ENCODE measurements around the gene GADD45B.

GADD45B gene, protein sequence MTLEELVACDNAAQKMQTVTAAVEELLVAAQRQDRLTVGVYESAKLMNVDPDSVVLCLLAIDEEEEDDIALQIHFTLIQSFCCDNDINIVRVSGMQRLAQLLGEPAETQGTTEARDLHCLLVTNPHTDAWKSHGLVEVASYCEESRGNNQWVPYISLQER

DNA sequence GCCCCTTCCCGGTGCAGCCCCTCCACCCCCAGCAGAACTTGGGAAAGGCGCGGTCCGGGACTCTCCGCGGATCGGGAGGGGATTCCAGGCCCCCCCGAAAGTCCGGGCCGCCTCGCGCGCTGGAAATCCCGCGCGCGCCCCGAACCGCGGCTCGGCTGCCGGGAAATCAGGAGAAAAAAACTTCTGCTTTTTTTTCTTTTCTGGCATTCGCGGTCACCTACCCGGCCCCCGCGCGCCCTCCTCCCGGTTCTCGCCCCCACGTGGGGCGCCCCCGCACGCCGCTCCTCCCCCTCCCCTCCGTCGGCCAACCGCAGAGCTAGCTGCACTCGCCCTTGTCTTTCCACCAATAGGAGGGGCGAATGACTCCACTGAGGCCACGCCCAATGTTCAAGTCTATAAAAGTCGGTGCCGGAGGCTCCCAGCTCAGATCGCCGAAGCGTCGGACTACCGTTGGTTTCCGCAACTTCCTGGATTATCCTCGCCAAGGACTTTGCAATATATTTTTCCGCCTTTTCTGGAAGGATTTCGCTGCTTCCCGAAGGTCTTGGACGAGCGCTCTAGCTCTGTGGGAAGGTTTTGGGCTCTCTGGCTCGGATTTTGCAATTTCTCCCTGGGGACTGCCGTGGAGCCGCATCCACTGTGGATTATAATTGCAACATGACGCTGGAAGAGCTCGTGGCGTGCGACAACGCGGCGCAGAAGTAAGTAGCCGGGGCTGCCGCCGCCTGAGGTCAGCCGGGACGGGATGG is at the start of gene GADD45B:
GADD45B (plus strand) TSS at position 426 of the 749 bp plus-strand sequence; CDS start at position 658, 232 bp downstream.
- DNase-seq: peak; percentile 95

DNA sequence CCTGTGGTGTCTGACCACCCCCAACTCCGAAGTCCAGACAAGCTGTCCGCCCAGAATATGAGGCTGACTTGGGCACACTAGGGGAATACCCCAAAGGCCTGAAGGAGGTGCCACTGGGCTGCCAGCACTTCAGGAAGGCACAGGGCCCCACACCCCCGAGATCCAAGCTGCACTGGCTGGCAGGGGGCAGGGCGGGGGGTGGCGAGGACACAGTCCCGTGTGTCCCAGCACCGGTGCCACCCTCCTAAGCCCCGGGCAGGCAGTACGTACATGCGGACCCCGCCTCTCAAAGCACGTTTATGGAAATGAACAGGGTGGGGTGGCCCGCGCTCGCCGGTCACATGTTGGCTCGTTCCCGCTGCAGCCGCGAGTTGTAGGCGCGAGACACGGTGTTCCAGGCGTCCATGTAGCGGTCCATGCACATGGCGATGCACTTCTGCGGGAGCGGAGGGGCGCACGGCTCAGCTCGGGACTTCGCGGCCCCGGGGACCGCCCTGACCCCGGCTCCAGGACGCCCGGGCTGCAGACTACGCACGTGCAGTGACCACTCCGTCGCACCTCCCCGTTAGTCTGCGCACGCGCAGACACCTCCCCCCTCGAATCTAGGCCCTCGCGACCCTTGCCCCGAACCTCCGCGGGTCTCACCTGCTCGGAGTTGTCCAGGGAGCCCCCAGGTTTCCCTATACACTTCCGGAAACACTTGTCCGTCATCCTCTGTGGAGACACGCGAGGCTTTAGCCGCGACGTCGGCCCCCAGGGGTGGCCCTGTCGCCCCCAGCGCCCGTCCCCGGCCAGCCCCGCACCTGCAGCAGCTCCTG is 49.1 kb upstream of the GADD45B start:
- peak; percentile 43 for DNase-seq

DNA sequence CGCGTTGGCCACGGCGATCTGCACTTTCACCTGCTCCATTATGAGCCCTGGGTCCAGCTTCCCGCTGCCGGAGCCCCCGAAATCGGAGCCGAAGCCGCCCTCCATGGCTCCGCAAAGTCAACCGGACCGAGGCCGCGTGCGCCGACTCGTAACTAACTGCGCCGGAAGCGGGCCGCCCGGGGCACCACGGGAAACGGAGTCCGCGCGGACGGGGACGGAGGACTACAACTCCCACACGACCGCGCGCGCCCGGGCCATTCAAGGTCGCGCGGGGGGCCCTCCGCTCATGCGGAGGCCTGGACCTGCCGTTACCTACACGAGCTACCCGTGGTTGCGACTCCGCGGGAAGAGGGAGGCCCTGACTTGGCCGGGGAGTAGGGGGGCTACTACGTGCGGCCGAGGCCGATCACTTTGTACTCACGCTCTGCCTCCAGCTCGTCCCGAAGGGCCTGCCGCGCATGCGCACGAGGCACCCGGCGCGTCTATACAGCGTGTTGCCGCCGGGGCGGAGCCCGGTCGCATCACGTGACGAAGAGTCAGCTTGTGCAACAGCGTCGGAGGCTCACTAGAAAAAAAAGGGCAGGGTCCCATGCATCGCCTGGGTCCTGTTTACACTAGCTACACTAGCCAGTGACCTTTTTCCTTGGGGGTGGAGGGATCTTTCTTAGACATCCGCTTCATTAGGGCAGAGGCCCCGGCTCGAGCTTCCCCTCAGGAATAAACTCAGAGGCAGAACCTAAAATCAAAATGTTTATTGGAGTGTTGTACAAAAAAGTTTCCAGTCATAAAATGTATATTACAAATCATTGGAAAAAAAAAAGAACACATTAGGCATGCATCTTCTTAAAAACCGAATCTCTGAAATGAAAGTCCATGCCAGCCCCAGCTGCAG is 48.3 kb upstream of the GADD45B start, which contains the start of gene TIMM13:
TIMM13 (minus strand) TSS at position 158 of the 892 bp plus-strand sequence; CDS start at position 105, 53 bp downstream.
- DNase-seq: peak; percentile 95

DNA sequence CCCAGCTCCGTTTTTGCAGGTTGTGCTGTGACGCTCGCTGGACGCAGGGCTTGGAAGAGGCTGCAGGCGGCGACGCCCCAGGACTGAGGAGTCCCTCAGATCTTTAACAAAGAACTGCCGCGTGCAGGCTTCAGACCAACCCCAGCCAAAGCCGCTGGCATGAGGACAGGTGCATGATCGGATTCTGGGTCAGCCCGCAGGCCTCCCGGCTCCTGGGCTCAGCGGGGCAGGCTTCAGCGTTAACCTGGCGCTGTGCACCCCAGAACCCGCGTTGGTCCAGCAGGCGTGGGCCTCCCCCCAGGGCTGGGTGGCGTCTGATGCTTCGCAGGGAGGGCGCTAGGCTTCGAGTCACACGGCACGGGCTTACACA is 47.6 kb upstream of the GADD45B start:
- no peak for DNase-seq

DNA sequence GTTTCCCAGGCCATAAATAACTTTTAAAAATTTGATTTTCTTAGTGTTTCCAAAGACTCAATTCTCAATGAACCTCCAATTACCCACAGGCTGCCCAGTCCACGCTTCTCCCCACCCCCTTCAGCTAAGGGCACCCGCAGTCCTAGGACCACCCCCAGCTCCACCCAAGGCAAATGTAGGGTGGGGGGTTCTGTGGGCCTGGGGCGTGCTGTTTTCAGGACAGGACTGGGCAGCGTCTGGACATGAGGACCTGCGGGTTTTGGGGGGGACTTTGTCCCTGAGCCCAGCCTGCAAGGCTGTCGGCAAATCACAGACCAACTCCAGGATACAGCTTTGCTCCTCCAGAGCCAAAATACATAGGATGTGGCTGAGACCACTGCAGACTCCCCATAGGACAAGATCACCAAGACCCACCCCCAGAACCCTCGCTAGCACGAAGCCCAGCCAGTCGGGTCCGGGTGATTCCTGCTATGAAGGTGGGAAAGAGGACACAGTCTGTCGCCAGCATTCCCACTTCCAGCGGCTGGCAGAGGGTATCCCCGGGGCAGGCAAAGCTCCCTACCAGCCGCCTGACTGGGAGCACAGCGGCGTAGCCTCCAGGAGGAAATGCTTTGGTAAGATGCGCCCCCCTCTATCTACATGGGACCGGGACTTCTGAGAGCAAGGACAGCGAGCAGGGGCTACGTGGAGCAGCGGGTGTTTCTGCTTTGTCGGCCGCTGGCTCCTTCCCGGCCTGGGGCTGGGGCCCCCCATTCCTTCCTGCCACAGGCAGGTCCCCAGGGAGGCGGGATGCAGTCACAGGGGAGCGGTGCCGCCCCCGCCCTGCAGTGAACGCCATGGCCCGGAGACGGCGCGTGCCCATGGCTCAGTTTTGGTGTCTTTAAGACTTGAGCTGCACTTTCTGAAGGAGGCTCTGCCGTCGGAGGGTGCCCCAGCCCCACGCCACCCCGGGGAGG is 46.9 kb upstream of the GADD45B start:
- DNase-seq: no peak

DNA sequence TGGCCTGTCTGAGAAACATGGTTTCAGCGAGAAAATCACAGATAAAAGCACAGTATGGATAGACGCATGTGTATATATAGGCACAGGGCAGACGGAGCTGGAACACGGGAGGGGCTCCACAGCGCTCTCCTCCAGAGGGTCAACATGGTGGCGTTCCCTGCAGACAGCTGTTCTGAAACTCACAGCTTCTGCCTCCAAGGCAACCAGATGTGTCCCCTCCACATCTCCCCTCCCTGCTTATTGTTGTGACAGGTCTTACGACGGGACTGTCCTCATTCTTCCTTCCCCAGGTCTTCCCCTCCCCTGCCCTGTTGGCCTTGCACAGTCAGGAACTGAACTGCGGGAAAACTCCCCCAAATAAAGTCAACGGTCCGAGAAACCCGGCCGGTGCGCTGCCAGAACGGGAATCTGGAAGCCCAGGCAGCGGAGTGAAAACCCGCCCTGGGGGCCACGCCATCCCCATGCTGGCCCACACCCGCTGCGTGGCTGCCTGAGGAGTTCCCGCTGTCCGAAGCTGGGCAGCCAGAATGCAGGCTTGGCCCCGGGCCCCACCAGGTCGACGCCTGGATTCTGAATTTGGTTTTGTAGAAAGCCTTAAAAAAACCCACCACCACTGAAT is 45.9 kb upstream of the GADD45B start:
- DNase-seq: no peak

DNA sequence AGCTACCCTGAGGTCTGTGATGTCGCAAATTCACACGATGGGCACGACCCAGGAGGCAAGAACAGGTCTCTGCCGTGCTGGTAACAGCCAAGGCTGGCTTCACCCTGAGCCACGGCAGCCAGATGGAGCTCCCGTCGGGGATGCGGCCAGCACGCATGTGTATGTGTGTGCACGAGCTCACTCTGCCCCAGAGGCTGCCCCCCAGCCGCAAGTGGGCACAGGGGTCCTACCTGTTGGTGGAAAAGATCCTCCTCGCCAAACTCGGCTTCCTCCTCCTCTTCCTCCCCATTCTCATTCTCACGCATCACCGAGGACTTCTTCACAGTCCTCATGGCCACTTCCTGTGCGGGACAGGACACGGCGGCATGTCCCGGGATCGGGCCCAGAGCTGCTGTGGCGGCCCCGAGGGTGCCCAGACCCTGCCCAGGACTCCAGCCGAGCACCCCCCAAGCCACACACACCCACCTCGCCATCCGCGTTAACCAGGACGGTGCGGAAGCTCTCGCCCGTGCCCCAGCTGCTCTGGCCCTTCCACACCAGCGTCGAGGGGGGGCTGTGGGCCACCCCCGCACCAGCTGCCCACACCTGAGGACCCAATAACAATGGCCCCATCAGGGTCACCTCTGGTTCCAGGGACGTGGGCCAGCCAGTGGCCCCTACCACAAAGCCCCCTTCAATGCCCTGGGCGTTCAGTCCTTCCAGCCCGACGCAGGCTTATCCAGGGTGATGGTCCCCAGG is 44.4 kb upstream of the GADD45B start:
- DNase-seq: no peak

DNA sequence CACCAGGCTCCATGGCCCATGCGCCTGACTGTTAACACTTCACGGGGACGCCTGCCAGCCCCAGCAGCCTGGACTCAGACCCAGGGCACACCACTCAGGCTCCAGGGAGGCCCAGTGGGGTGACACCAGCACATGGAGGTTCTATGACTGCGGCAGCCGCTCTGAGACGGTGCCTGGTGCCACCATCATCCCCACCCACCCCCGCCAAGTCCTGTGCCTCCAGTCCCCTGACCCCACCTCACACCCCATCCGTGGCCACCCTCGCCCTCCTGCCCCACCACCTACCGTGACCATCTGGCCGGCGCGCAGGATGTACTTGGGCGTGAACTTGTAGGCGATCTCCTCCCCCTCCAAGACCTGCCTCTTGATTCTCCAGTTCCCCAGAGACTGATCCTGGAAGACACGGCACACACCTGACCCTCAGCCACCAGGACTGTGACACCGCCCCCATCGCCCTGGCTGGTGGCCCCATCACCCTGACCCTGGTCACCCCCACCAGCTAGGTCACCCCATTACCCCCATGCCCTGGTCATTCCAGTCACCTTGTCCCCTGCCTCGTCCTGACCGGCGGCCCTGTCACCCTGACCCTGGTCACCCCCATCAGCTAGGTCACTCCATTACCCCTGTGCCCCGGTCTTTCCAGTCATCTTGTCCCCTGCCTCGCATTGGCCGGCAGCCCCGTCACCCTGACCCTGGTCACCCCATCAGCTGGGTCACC is 43.6 kb upstream of the GADD45B start:
- DNase-seq: no peak

DNA sequence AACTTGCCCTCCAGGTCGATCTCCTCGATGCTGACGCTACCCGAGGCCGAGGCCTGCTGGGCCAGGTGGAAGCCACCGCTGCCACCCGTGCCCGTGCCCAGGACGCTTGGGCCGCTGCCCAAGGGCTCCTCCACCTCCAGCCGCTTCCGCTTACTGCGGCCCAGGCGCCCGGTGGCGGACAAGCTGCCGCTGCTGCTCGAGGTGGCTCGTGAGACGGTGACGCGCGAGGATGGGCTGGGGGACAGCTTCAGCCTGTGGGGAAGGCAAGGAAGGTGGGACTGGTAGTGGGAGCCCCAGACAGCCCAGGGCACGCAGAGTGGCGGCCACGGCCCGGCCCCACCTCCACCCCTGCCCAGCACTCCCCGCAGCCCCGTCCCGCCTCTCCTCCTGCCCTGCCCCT is 42.1 kb upstream of the GADD45B start:
- no peak for DNase-seq

DNA sequence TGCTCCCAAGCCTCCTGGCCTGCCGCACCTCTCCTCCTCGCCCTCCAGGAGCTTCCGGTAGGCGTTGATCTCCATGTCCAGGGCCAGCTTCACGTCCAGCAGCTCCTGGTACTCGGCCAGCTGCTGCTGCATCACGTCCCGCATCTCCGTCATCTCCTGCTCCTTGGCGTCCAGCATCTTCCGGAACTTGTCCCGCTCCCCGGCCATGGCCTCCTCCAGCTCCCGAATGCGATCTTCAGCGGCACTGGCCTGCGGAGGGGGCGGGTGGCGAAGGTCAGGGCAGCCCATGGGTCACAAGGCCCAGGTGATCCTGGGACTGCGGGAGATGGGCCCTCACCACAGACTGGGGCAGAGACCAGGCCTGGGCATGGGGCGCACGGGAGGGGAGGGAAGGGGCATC is 41.7 kb upstream of the GADD45B start:
- no peak for DNase-seq

DNA sequence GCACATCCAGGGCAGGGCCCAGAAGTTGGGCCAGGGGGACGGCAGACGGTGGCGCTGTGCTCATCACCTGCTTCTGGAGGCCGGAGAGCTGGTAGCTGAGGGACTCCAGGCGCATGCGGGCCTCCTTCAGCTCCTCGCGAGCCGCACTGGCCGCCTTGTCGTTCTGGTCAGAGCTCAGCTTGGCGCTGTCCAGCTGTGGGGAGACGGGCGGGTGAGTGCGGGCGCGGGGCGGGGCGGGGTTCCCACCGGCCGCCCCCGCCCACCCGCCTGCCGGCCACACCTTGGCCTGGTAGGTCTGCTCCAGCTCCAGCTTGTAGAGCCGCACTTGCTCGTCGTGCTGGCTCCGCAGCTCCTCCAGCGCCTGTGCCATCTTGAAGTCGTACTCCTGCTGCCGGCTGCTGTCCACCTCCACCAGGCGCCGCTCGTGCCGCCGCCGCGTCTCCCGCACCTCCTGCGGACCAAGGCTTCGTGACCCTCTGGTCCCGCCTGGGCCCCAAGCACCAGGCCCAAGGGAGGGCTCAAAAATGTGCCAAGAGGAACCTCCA is 41.1 kb upstream of the GADD45B start:
- no peak for DNase-seq

DNA sequence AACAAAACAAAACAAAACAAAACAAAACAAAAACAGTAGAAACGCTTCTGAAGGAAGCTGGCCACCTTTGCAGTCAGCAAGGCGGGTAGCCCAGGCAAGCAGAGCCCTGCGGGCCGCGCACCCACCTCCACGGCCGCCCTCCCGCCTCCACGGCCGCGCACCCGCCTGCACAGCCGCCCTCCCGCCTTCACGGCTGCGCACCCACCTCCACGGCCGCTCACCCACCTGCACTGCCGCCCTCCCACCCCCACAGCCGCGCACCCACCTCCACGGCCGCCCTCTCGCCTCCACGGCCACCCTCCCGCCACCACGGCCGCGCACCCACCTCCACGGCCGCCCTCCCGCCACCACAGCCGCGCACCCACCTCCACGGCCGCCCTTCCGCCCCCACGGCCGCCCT is 39.5 kb upstream of the GADD45B start:
- no peak for DNase-seq

DNA sequence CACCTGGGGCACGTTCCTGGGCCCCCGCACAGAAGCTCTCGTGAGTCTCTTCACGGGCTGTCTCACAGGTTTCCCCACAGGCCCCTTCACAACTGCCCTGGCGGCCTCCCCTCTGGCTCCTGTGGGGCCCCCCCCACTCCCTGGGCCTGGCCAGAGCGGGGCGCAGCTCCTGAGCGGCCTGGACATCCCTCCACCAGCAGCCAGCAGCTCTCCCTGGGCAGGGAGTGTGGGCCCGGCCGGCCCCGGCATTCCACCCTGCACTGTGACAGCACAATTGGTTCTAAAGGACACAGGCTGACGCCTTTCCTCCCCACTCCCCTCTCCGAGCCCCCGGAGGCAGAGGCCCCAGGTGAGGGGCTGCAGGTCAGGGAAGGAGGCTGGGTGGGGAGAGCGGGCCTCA is 39.0 kb upstream of the GADD45B start:
- DNase-seq: no peak

DNA sequence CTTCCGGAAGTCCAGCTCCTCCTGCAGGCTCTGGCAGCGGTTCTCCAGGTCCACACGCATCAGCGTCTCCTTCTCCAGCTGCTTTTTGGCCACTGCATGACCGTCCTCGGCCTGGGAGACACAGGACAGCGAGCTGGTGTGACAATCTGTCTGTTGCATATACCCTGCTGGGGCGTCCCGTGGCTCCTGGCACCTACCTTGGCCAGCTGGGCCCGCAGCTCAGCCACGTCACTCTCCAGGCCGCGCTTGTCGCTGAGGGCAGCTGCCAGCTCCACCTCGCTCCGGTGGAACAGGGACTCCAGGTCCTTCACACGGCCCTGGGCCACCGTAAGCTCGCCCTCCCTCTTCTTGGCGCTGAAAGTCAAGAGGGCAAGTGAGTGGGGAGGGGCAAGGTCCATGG is 37.7 kb upstream of the GADD45B start:
- DNase-seq: no peak

DNA sequence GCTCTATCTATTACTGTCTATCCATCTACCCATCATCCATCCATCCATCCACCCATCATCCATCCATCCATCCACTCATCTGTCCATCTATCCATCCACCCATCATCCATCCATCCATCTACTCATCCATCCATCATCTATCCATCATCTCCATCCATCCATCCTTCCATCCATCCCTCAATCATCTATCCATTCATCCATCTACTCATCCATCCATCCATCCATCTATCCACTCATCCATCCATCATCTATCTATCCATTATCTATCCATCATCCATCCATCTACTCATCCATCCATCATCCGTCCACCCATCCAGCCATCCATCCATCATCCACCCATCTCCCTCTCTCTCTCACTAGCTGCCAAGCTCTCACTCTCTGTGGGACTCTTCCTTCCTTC is 35.4 kb upstream of the GADD45B start:
- no peak for DNase-seq

DNA sequence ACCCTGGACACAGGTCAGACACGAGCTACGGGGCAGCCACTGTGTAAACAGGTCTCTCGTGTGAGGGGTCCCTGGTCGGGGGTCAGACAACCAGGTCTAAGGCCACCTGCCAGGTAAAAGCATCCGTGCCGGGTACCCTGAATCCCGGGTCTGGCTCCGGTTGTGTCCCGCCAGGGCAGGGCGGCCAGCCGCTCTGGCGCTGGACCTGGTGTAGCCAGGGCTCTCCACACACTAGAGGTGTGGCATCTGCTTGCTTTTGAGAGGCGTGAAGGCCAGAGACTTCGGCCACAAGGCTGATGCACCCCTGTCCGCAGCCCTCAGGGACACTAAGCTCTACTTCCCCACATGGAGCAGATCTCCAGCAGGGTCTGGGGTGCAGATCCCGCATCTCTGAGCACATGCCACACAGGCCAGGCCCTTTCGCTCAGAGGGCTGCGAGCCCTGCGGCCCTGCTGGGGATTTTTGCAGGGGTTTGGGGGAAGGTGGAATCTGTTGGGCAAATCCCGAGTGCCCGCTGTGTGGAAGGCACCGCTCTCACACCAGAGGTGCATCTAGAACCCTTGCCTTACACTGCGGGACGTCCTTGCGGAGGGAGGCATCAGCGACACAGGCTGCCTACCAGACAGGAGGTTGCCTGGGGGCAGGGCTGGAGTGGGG is 34.7 kb upstream of the GADD45B start:
- DNase-seq: no peak

DNA sequence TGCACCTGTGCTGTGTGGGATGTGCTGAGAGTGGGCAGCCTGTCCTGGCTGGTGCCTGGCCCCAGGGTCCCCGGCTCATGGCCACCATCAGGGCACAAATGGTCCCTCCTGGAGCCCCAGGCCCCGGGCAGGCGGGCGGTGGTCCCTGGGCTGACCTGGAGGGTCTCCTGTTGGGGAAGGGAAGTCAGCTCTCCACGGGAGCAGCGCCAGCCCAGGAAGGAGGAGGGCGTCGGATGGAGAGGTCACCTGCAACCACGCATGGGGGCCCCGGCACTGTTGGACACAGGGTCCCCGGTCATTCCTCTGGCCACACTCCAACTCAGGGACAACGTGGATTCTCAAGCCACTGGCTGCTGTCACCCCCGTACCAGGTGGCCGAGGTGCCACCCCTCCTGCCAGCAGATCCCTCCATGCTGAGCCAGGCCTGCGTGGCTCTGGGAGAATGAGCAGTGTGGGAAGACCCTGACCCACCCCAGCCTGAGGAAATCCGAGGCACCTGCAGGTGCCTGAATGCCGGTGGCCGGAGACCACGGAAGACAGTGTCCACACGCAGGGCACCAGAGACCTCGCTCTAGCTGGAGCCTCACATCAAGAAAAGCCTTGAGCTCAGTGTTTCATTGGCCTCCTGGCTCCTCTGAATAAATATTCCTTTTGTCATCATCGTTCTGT is 32.7 kb upstream of the GADD45B start:
- DNase-seq: no peak

DNA sequence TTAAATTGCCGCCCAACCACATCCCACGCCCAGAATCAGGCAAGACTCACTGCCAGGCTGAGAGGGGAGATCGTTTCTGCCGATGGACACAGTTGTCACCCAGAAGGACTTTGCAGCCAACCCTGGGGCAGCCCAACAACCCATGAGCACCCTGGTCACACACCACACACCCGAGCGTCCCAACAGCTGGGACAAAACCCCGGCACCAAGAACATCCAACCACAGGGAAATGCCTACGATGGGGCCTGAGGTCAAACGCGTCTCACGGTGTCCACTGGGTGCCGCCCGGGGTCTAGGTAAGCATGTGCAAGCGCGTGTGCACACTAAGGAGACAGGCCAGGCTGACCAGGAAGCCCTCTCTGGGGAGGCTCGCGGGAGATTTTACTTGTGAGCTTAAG is 32.1 kb upstream of the GADD45B start:
- DNase-seq: no peak

Measured in NK-92 treated with Interleukin-12 subunit alpha and Interleukin-12 subunit beta, amount 100 ng/mL, for 24 hours (cell line).